ENCODE measurements around the gene AKR1C2. TPM values are rescaled to one million over a fixed set of nuclear protein-coding genes. Genes with fewer than 3 reads are reported as not detected.
"Not testable (repeated sequence)": the region's sequence is repeated elsewhere in the genome, so short reads cannot be mapped to it uniquely, and the experiment has no call there.

The AKR1C2 gene
- total and polyA plus RNA-seq, 5 donors from 2014 or later = not detected

GRCh38 chr10:4961558-4961957 is 42.1 kb downstream of the AKR1C2 start:
- not testable (repeated sequence) for H3K36me3 Mint-ChIP-seq; H3K9me3 Mint-ChIP-seq; ATAC-seq (ENCODE audit: low read depth in 2 of 2); H3K4me3 Mint-ChIP-seq; H3K27me3 ChIP-seq (ENCODE audit: control insufficient read depth, insufficient read depth, low read length); H3K27me3 Mint-ChIP-seq; H3K4me1 ChIP-seq (ENCODE audit: control insufficient read depth, insufficient read depth, low read length, poor library complexity, severe bottlenecking); H3K4me3 ChIP-seq (ENCODE audit: low read depth, low read length); H3K27ac Mint-ChIP-seq; H3K27ac ChIP-seq (ENCODE audit: insufficient read depth, low read length, poor library complexity, severe bottlenecking); H3K36me3 ChIP-seq (ENCODE audit: control insufficient read depth, insufficient read depth, low read length); H3K4me1 Mint-ChIP-seq; H3K9me3 ChIP-seq (ENCODE audit: control insufficient read depth in 2 of 2, low read length in 2 of 2); DNase-seq

- not testable (repeated sequence) for H3K4me3 ChIP-seq (ENCODE audit: low read depth, low read length); H3K4me1 Mint-ChIP-seq; H3K9me3 ChIP-seq (ENCODE audit: control insufficient read depth in 2 of 2, low read length in 2 of 2); H3K36me3 Mint-ChIP-seq; H3K27me3 ChIP-seq (ENCODE audit: control insufficient read depth, insufficient read depth, low read length); DNase-seq; H3K4me1 ChIP-seq (ENCODE audit: control insufficient read depth, insufficient read depth, low read length, poor library complexity, severe bottlenecking); H3K4me3 Mint-ChIP-seq; H3K9me3 Mint-ChIP-seq; H3K27ac Mint-ChIP-seq; H3K36me3 ChIP-seq (ENCODE audit: control insufficient read depth, insufficient read depth, low read length); ATAC-seq (ENCODE audit: low read depth in 2 of 2); H3K27ac ChIP-seq (ENCODE audit: insufficient read depth, low read length, poor library complexity, severe bottlenecking); H3K27me3 Mint-ChIP-seq
These were observed 46.6 kb downstream of the AKR1C2 start for GRCh38 chr10:4956955-4957645.

GRCh38 chr10:4956088-4956487 is 47.6 kb downstream of the AKR1C2 start:
- not testable (repeated sequence) for H3K27ac Mint-ChIP-seq; H3K9me3 Mint-ChIP-seq; H3K4me1 Mint-ChIP-seq; H3K36me3 Mint-ChIP-seq; ATAC-seq (ENCODE audit: low read depth in 2 of 2); DNase-seq; H3K27me3 Mint-ChIP-seq; H3K4me3 Mint-ChIP-seq; H3K4me1 ChIP-seq (ENCODE audit: control insufficient read depth, insufficient read depth, low read length, poor library complexity, severe bottlenecking); H3K27ac ChIP-seq (ENCODE audit: insufficient read depth, low read length, poor library complexity, severe bottlenecking); H3K27me3 ChIP-seq (ENCODE audit: control insufficient read depth, insufficient read depth, low read length); H3K36me3 ChIP-seq (ENCODE audit: control insufficient read depth, insufficient read depth, low read length); H3K4me3 ChIP-seq (ENCODE audit: low read depth, low read length); H3K9me3 ChIP-seq (ENCODE audit: control insufficient read depth in 2 of 2, low read length in 2 of 2)

GRCh38 chr10:4953405-4953804 is 50.3 kb downstream of the AKR1C2 start:
- Histone ChIP-seq H3K4me3 (ENCODE audit: low read depth, low read length) (no peak overlapping the region), H3K36me3 (ENCODE audit: control insufficient read depth, insufficient read depth, low read length) (no peaks in the 10 kb centered on the region), H3K4me1 (ENCODE audit: control insufficient read depth, insufficient read depth, low read length, poor library complexity, severe bottlenecking) (no peaks in the 10 kb centered on the region), H3K27ac (ENCODE audit: insufficient read depth, low read length, poor library complexity, severe bottlenecking) (no peak overlapping the region), H3K9me3 (ENCODE audit: control insufficient read depth in 2 of 2, low read length in 2 of 2) (no peaks in the 10 kb centered on the region), H3K27me3 (ENCODE audit: control insufficient read depth, insufficient read depth, low read length) (no peaks in the 10 kb centered on the region)
- Mint-ChIP-seq H3K36me3 (no peaks in the 10 kb centered on the region), H3K27ac (no peak overlapping the region), H3K4me1 (no peaks in the 10 kb centered on the region), H3K4me3 (no peak overlapping the region), H3K9me3 (no peaks in the 10 kb centered on the region), H3K27me3 (peaks cover 5% of the 10 kb centered on the region)
- DNase-seq = no peak
- no peak for ATAC-seq (ENCODE audit: low read depth in 2 of 2)

- not testable (repeated sequence) for H3K4me3 Mint-ChIP-seq; H3K4me1 ChIP-seq (ENCODE audit: control insufficient read depth, insufficient read depth, low read length, poor library complexity, severe bottlenecking); H3K9me3 Mint-ChIP-seq; H3K36me3 ChIP-seq (ENCODE audit: control insufficient read depth, insufficient read depth, low read length); ATAC-seq (ENCODE audit: low read depth in 2 of 2); H3K4me1 Mint-ChIP-seq; H3K27ac ChIP-seq (ENCODE audit: insufficient read depth, low read length, poor library complexity, severe bottlenecking); H3K27ac Mint-ChIP-seq; H3K4me3 ChIP-seq (ENCODE audit: low read depth, low read length); DNase-seq; H3K36me3 Mint-ChIP-seq; H3K9me3 ChIP-seq (ENCODE audit: control insufficient read depth in 2 of 2, low read length in 2 of 2); H3K27me3 ChIP-seq (ENCODE audit: control insufficient read depth, insufficient read depth, low read length)
- H3K27me3 Mint-ChIP-seq = peaks cover 10% of the 10 kb centered on the region
These were observed 52.0 kb downstream of the AKR1C2 start for GRCh38 chr10:4951512-4952162.

GRCh38 chr10:4947635-4948596 is 55.7 kb downstream of the AKR1C2 start:
- Histone ChIP-seq H3K4me3 (ENCODE audit: low read depth, low read length) (no peak overlapping the region), H3K27me3 (ENCODE audit: control insufficient read depth, insufficient read depth, low read length) (no peaks in the 10 kb centered on the region), H3K27ac (ENCODE audit: insufficient read depth, low read length, poor library complexity, severe bottlenecking) (no peak overlapping the region), H3K36me3 (ENCODE audit: control insufficient read depth, insufficient read depth, low read length) (no peaks in the 10 kb centered on the region), H3K9me3 (ENCODE audit: control insufficient read depth in 2 of 2, low read length in 2 of 2) (no peaks in the 10 kb centered on the region), H3K4me1 (ENCODE audit: control insufficient read depth, insufficient read depth, low read length, poor library complexity, severe bottlenecking) (no peaks in the 10 kb centered on the region)
- ATAC-seq (ENCODE audit: low read depth in 2 of 2) (no peak), DNase-seq (no peak)
- Mint-ChIP-seq H3K36me3 (no peaks in the 10 kb centered on the region), H3K27me3 (peaks cover 8% of the 10 kb centered on the region), H3K27ac (no peak overlapping the region), H3K4me1 (no peaks in the 10 kb centered on the region), H3K4me3 (no peak overlapping the region), H3K9me3 (no peaks in the 10 kb centered on the region)

- Mint-ChIP-seq H3K27ac (no peak overlapping the region), H3K27me3 (peaks cover 8% of the 10 kb centered on the region), H3K4me1 (no peaks in the 10 kb centered on the region), H3K36me3 (no peaks in the 10 kb centered on the region), H3K9me3 (no peaks in the 10 kb centered on the region), H3K4me3 (no peak overlapping the region)
- ATAC-seq (ENCODE audit: low read depth in 2 of 2) = no peak
- Histone ChIP-seq H3K9me3 (ENCODE audit: control insufficient read depth in 2 of 2, low read length in 2 of 2) (no peaks in the 10 kb centered on the region), H3K27ac (ENCODE audit: insufficient read depth, low read length, poor library complexity, severe bottlenecking) (no peak overlapping the region), H3K27me3 (ENCODE audit: control insufficient read depth, insufficient read depth, low read length) (no peaks in the 10 kb centered on the region), H3K4me3 (ENCODE audit: low read depth, low read length) (no peak overlapping the region), H3K36me3 (ENCODE audit: control insufficient read depth, insufficient read depth, low read length) (no peaks in the 10 kb centered on the region), H3K4me1 (ENCODE audit: control insufficient read depth, insufficient read depth, low read length, poor library complexity, severe bottlenecking) (no peaks in the 10 kb centered on the region)
- no peak for DNase-seq
These were observed 56.5 kb downstream of the AKR1C2 start for GRCh38 chr10:4947039-4947634.

Measured in CD4-positive, CD25-positive, alpha-beta regulatory T cell (primary cell).